ENCODE measurements around the gene ALDH4A1. TPM values are rescaled to one million over a fixed set of nuclear protein-coding genes. Genes with fewer than 3 reads are reported as not detected.

ALDH4A1 gene
- total RNA-seq, 4 donors from 2014 or later = 25.0 to 33.0 (median 29.6) TPM

GRCh38 chr1:18913065-18913835, 10.9 kb upstream of the ALDH4A1 start:
- H3K36me3 ChIP-seq = peaks cover 92% of the 10 kb centered on the region
- H3K27me3 ChIP-seq = no peaks in the 10 kb centered on the region
- no peak for TF ChIP-seq POLR2A (IDR thresholded peaks at IDR 0.05)
- TF ChIP-seq, protein P1, sequence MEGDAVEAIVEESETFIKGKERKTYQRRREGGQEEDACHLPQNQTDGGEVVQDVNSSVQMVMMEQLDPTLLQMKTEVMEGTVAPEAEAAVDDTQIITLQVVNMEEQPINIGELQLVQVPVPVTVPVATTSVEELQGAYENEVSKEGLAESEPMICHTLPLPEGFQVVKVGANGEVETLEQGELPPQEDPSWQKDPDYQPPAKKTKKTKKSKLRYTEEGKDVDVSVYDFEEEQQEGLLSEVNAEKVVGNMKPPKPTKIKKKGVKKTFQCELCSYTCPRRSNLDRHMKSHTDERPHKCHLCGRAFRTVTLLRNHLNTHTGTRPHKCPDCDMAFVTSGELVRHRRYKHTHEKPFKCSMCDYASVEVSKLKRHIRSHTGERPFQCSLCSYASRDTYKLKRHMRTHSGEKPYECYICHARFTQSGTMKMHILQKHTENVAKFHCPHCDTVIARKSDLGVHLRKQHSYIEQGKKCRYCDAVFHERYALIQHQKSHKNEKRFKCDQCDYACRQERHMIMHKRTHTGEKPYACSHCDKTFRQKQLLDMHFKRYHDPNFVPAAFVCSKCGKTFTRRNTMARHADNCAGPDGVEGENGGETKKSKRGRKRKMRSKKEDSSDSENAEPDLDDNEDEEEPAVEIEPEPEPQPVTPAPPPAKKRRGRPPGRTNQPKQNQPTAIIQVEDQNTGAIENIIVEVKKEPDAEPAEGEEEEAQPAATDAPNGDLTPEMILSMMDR (IDR thresholded peaks at IDR 0.05) = peak; percentile 83 to 91
- peak; percentile 89 to 90 for DNase-seq (ENCODE audit: low spot score in 2 of 2)
- peaks cover 19% of the 10 kb centered on the region for H3K4me1 ChIP-seq
- no peaks in the 10 kb centered on the region for H3K9me3 ChIP-seq
- no peak overlapping the region for H3K4me3 ChIP-seq
- 29% methylated on average over 22 of the region's 22 CpGs for whole genome bisulfite sequencing
- H3K27ac ChIP-seq = peak overlapping the region; percentile 31

GRCh38 chr1:18912550-18912949, 10.2 kb upstream of the ALDH4A1 start:
- WGBS = 60% methylated on average over 3 of the region's 3 CpGs
- Histone ChIP-seq H3K4me1 (peaks cover 23% of the 10 kb centered on the region), H3K27me3 (no peaks in the 10 kb centered on the region), H3K27ac (no peak overlapping the region), H3K36me3 (peaks cover 92% of the 10 kb centered on the region), H3K4me3 (no peak overlapping the region), H3K9me3 (no peaks in the 10 kb centered on the region)
- DNase-seq (ENCODE audit: low spot score in 2 of 2) = no peak
- no peak for TF ChIP-seq POLR2AphosphoS5 (IDR thresholded peaks at IDR 0.05)

GRCh38 chr1:18908911-18909771, 6.8 kb upstream of the ALDH4A1 start:
- Histone ChIP-seq H3K4me3 (no peak overlapping the region), H3K27me3 (no peaks in the 10 kb centered on the region), H3K4me1 (peaks cover 24% of the 10 kb centered on the region), H3K9me3 (no peaks in the 10 kb centered on the region), H3K27ac (no peak overlapping the region), H3K36me3 (peaks cover 69% of the 10 kb centered on the region)
- no peak for DNase-seq (ENCODE audit: low spot score in 2 of 2)
- WGBS = 76% methylated on average over 17 of the region's 17 CpGs
- TF ChIP-seq, protein P1 (IDR thresholded peaks at IDR 0.05) = no peak
- TF ChIP-seq POLR2A (IDR thresholded peaks at IDR 0.05) = no peak
- TF ChIP-seq POLR2AphosphoS5 (IDR thresholded peaks at IDR 0.05) = no peak
- no peak for TF ChIP-seq EP300 (IDR thresholded peaks at IDR 0.05)

DNA sequence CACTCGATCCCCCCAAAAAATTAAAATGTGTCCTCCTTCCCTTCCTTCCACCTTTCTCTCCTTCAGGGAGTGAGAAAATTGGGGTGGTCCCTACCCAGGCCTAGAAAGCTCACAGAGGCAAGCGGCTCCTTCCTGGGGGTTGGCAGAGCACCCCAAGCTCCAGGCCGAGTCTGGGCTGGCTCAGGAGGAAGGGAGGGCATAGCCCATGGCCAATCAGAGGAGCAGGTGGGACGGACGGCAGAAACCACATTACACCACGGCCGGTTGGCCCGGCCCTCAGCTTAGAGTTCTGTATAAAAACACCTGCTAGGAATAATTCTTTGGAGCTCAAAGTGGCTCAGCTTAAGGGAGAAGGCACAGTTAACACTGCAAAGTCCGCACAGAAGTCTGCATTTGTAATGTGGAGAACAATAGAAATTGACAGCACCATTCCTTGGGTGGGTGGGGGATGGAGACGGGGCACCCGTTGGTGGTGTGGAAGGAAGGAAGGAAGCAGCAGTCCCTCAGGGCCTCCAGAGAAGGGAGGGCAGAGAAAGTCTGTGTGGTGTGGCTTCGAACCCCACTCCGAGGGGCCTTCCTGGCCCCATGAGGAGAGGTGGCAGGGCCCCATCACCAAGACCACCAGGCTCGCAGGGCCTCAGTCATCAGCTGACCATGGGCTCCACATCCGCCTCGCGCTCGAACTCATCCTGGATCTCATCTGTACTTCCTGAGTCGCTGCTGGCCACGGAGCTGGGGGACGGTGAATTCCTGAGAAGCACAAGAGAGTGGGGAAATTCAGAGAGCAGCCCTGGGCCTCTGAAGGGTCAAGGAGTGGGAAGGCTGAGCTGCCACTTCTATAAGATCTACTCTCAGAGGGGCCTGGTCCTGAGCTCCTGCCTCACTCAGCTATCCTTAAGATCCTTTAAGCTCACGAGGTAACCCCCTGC, 5.8 kb upstream of the ALDH4A1 start:
- Histone ChIP-seq H3K9me3 (no peaks in the 10 kb centered on the region), H3K36me3 (peaks cover 63% of the 10 kb centered on the region), H3K27me3 (no peaks in the 10 kb centered on the region), H3K4me1 (peaks cover 26% of the 10 kb centered on the region), H3K27ac (peak overlapping the region; percentile 15), H3K4me3 (no peak overlapping the region)
- TF ChIP-seq EP300 (IDR thresholded peaks at IDR 0.05) = no peak
- TF ChIP-seq POLR2A (IDR thresholded peaks at IDR 0.05) = no peak
- TF ChIP-seq, protein P1 (IDR thresholded peaks at IDR 0.05) = no peak
- TF ChIP-seq POLR2AphosphoS5 (IDR thresholded peaks at IDR 0.05) = no peak
- DNase-seq (ENCODE audit: low spot score in 2 of 2) = no peak
- 40% methylated on average over 11 of the region's 22 CpGs for WGBS
